Ascending aorta (tissue), 2 donors: ENCODE data around the gene HHIP. TPM values are rescaled to one million over a fixed set of nuclear protein-coding genes. Genes with fewer than 3 reads are reported as not detected.

Experiments used
- DNase-seq, 2 donors: peaks; one replicate each; pipeline ENCODE4 v3.0.0-alpha.2; 2019; ENCODE audit warnings: low spot score in 2 of 2
- H3K27ac ChIP-seq, 2 donors: fragments of 200-600 bp; sonication (generic); one replicate each; pipeline ENCODE4 v1.5.1; 2016 to 2017; ENCODE audit warnings: mild to moderate bottlenecking in 1 of 2
- H3K27me3 ChIP-seq: fragments of 200-600 bp; sonication (generic); one replicate; pipeline ENCODE4 v1.5.1; 2017
- H3K36me3 ChIP-seq, 2 donors: fragments of 200-600 bp; sonication (generic); one replicate each; pipeline ENCODE4 v1.5.1; 2016
- H3K4me1 ChIP-seq, 2 donors: fragments of 200-600 bp; sonication (generic); one replicate each; pipeline ENCODE4 v1.5.1; 2016 to 2017; ENCODE audit warnings: mild to moderate bottlenecking in 1 of 2
- H3K4me3 ChIP-seq, 2 donors: fragments of 200-600 bp; sonication (generic); one replicate each; pipeline ENCODE4 v1.5.1; 2016 to 2017; ENCODE audit warnings: mild to moderate bottlenecking in 1 of 2
- H3K9me3 ChIP-seq, 2 donors: fragments of 200-600 bp; sonication (generic); one replicate each; pipeline ENCODE4 v1.5.1; 2016
- intact Hi-C: fragments of 100-400 bp; cut with DNase I; formaldehyde crosslinking; loops from one replicate; pipeline ENCODE4 v1.15.1; 2023
- total RNA-seq: library from RNA; depleted of rRNA; stranded (reverse); fragments of >200 nt; gene quantifications from one replicate; pipeline ENCODE4 v1.1.0, GENCODE V29; 2016
- TF ChIP-seq, protein P1 (sequence below), 3 experiments: fragments of 200-600 bp in 2 of 3; fragments of 450-650 bp in 1 of 3; sonication (generic) in 2 of 3; IDR thresholded peaks; one replicate each; pipeline ENCODE4 v1.5.1; 2016 to 2019; ENCODE audit warnings: antibody characterized with exemption in 3 of 3, mild to moderate bottlenecking in 1 of 3, moderate library complexity in 1 of 3

The HHIP gene
- total RNA-seq, 1 donor from 2014 or later: 2.2 TPM

DNA sequence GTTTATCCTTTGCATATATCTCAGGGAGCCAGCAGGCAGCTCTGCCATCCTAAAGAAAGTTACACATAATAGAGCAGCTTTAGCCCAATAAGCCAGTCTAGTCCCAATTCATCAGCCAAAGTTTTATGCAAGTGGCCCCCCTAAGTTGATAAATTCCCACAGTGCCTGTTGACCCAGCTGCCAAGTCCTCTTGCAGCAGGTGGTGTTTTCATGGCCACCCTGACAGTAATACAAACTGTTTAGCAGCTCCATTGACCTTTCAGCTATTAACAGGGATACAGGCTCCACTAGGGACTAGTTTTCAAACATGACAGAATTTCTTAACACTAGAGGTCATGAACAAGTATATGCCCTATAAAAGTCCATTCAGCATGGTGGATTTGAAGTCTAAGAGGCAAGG is 77.5 kb downstream of the HHIP start:
- Histone ChIP-seq H3K36me3 (no peaks in the 10 kb centered on the region), H3K9me3 (no peaks in the 10 kb centered on the region), H3K4me1 (no peaks in the 10 kb centered on the region), H3K4me3 (no peak overlapping the region), H3K27ac (no peak overlapping the region), H3K27me3 (no peaks in the 10 kb centered on the region)
- TF ChIP-seq, protein P1, sequence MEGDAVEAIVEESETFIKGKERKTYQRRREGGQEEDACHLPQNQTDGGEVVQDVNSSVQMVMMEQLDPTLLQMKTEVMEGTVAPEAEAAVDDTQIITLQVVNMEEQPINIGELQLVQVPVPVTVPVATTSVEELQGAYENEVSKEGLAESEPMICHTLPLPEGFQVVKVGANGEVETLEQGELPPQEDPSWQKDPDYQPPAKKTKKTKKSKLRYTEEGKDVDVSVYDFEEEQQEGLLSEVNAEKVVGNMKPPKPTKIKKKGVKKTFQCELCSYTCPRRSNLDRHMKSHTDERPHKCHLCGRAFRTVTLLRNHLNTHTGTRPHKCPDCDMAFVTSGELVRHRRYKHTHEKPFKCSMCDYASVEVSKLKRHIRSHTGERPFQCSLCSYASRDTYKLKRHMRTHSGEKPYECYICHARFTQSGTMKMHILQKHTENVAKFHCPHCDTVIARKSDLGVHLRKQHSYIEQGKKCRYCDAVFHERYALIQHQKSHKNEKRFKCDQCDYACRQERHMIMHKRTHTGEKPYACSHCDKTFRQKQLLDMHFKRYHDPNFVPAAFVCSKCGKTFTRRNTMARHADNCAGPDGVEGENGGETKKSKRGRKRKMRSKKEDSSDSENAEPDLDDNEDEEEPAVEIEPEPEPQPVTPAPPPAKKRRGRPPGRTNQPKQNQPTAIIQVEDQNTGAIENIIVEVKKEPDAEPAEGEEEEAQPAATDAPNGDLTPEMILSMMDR (IDR thresholded peaks at IDR 0.05): no peak
- intact Hi-C loops: no loop called here
- DNase-seq: no peak

DNA sequence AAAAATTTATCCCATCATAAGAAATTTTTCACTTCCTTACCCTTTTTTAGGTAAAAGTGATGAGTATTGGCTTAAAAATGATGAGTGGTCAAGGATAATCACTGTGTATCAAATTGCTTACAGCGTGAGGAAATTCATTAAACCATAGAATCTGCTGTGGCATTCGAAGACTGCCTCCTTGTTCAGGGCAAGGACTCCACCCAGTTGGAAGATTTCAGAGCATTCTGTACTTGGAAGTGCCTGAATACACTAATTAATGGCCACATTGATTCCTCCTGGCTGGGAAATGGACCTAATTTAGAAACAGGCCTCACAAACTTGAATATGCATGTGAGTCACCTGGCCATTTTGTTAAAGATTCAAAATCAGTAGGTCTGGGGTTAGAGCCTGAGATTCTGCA is 83.2 kb downstream of the HHIP start:
- Histone ChIP-seq H3K4me1 (no peaks in the 10 kb centered on the region), H3K36me3 (no peaks in the 10 kb centered on the region), H3K9me3 (no peaks in the 10 kb centered on the region), H3K4me3 (no peak overlapping the region), H3K27me3 (no peaks in the 10 kb centered on the region), H3K27ac (no peak overlapping the region)
- intact Hi-C loops: no loop called here
- TF ChIP-seq, protein P1 (IDR thresholded peaks at IDR 0.05): no peak
- no peak for DNase-seq

DNA sequence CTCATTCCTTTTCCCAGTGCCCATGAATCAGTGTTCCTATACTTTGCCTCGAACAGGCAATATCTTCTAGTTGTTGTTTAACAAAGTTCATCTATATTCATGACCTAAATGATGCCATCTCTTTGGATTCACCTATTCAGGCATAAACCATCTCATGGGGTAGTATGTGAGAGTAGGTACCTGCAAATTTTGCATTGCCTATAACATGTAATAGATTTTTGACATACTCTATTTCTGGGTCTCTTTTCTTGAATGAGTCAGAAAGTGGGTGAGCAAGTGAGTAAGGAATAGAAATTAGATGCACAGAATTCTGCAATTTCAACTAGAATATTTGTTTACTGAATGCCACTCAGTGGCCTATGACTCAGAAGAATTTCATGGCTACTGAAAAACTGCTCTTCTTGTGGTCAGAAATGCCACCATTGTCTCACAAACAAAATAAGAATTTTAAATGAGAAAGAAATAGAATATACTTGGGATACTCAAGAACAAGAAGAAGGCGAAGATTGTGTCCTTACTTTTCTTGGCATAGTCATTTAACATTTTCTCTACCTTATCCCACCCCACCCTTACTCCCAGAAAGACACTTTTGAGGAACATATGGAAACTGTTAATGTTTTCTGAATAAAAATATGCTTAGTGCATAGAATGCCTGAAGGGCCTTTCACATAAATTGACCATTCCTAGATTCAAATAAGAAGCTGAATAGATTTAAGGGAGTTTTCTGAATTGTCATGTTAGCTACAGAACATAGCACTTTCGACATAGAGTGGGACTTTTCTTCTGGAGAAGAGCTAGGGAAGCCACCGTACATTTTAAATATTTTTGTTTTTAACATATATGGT is 86.8 kb downstream of the HHIP start:
- no peaks in the 10 kb centered on the region for H3K4me1 ChIP-seq
- no peaks in the 10 kb centered on the region for H3K27me3 ChIP-seq
- no peak for DNase-seq
- H3K9me3 ChIP-seq: no peaks in the 10 kb centered on the region
- TF ChIP-seq, protein P1 (IDR thresholded peaks at IDR 0.05): no peak
- no peak overlapping the region for H3K27ac ChIP-seq
- intact Hi-C loops: no loop called here
- H3K36me3 ChIP-seq: no peaks in the 10 kb centered on the region
- no peak overlapping the region for H3K4me3 ChIP-seq

DNA sequence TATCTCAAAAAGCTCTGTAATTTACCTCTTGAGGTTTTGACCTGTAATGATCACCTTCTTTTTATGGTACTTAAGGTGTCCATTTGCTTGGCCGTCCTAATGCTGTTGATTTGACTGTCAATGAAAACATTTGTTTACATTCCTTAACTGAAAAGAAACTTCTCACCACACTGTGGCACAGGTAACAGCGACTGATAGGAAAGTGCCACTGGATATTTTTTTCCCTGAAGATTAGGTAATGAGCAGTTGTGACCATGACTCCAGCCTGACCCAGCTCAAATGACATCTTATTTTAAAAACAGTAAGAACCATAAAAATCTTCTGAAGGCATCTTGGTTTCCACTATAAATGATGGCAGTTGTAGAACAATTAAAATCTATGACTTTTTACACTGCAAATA is 87.6 kb downstream of the HHIP start:
- H3K4me3 ChIP-seq: no peak overlapping the region
- H3K27ac ChIP-seq: no peak overlapping the region
- TF ChIP-seq, protein P1 (IDR thresholded peaks at IDR 0.05): no peak

DNA sequence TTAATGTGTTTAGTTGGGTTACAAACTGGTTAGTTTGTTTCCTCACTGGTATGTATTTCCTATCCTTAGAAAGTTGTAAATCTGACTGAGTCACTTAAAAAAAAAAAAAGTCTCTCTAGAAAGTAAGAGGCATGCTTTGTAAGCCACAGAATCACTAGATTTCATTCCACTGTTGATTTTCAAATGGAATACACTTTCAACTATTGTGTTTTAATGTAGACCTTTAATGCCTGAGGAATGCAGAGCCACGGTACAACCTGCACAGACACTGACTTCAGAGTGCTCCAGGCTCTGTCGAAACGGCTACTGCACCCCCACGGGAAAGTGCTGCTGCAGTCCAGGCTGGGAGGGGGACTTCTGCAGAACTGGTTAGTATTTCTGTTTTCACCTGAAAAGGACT is 88.6 kb downstream of the HHIP start:
- no peak overlapping the region for H3K27ac ChIP-seq
- no peaks in the 10 kb centered on the region for H3K36me3 ChIP-seq
- no peak overlapping the region for H3K4me3 ChIP-seq
- DNase-seq: no peak
- TF ChIP-seq, protein P1 (IDR thresholded peaks at IDR 0.05): no peak
- H3K4me1 ChIP-seq: no peaks in the 10 kb centered on the region
- no peaks in the 10 kb centered on the region for H3K9me3 ChIP-seq
- H3K27me3 ChIP-seq: no peaks in the 10 kb centered on the region
- intact Hi-C loops: no loop called here

More for the DNA sequence above, 87.6 kb downstream of the HHIP start:
- DNase-seq: no peak
- Histone ChIP-seq H3K4me1 (no peaks in the 10 kb centered on the region), H3K9me3 (no peaks in the 10 kb centered on the region), H3K36me3 (no peaks in the 10 kb centered on the region), H3K27me3 (no peaks in the 10 kb centered on the region)
- intact Hi-C loops: no loop called here
